Stimulated activated CD4-positive, alpha-beta T cell treated with anti-CD3 and anti-CD28 coated beads, Interleukin-12 subunit alpha, Interleukin-12 subunit beta, amount 100 ng/mL, for 48 hours (primary cell): ENCODE data around the gene SNCA.

Source experiments
- DNase-seq, 3 donors: peaks; one replicate each; pipeline ENCODE4 v3.0.0-alpha.2; 2020; ENCODE audit warnings: low read depth in 2 of 3, low spot score in 1 of 3

SNCA gene

DNA sequence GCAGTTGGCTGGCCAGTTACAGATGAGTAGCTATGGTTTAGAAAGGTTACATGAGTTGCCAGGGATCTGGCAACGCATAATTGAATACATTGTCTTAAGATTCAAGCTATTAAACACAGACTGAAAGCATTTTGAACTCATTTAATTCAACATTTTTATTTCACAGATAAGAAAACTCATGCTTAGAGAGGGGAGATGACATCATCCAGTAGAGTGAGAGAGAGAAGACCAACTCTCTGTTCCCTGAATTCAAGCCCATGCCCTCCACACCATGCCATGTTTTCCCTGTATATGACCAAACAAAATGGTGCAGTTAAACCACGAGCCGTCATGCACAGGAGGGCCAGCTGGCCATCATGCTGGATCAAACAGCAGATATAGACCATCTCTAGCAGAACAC lies 22.6 kb downstream of the SNCA start:
- DNase-seq: no peak

DNA sequence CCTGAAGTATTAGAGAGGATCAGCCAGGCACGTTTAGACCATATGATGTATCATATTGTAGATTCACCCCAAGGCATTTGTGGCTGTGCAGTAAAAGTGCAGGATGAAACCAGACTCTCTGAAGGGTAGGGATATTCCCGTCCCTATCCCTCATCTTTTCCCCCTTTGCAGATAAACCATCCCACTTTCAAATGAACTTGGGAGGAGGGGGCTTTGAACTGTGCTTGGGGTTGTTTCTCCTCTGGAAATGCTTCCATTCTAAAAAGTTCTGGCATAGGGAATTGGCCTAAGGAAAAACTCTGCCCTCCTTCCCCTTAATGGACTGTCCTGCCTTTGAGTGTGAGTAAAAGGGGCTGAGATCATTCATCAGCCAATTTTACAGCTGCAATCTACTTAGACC lies 23.8 kb downstream of the SNCA start:
- DNase-seq: no peak

DNA sequence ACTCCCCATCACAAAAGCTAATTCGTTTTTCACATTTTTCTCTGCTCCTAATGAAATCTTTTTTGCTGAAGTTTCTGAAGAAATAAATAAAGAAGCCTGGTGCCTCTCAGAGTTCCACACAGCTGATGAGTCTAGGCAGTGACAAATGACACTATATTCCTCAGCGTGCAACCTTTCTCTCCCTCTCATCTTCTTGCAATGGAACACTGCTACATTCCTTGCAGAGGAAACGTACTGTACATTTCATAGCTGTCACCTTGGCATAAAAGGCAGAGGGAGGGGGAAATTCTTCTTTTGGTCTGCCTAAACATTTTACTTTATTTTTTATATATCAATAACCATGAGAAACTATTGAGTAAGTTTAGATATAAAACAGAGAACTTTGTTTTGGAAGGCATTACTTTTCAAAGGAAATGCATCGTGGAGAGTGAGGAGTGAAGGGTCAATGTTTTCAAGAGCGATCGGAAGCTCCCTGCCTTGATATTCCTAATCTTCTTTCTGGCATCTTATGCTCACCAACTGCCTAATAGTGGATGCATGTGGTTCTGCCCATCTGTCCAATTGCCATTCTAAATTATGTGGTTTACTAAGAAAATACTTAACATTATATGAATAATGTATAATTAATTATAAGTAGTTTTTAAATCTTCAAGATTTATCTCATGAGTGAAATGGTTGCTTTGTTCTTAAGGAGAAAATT lies 29.4 kb downstream of the SNCA start:
- DNase-seq: no peak

DNA sequence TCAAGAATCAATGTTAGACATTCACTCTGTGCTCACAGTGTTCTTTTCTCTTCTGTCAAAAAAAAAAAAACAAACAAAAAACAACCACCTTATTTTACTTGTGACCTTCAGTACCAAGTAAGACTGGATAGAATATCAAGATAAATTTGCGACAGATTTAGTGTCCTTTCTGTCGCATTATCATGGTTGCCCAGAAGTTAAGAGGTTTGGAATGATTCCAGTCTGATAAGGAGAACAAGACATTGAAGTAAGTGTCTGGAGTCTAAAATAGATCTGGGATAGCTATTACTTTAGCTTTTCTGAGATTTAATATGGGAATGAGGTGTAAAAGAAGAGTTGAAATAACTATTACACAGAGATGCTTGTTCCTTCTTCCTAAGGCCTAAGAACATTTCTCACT lies 31.7 kb downstream of the SNCA start:
- DNase-seq: no peak

DNA sequence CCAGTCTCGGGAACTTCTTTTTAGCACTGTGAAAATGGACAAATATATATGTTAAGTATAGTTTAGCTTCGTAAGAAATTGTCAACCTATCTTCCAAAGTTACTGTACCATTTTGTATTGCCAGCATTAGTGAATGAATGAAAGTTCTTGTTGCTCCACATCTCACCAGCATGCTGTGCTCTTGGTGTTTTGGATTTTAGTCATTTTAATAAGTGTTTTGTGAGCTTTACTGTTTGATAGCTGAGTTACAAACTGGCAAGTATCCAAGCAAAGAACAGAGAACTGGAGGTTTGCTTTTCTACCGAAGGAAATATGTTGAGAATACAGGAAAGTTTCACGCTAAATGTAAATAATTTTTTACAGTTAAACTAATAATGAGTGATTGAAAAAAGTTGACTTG lies 33.0 kb downstream of the SNCA start:
- no peak for DNase-seq

DNA sequence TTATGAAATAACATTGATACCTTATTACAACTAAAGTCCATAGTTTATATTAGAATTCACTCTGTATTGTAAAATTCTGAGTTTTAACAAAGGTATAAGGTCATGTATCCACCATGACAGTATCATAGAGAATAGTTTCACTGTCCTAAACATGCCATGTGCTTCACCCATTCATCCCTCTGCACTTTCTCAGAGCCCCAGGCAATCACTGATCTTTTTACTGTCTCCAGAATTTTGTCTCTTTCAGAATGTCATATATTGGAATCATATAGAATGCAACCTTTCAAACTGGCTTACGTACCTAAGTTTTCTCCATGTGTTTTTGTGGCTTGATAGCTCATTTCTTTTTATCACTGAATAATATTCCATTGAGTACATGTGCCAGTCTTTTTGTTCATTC lies 33.9 kb downstream of the SNCA start:
- DNase-seq: no peak

DNA sequence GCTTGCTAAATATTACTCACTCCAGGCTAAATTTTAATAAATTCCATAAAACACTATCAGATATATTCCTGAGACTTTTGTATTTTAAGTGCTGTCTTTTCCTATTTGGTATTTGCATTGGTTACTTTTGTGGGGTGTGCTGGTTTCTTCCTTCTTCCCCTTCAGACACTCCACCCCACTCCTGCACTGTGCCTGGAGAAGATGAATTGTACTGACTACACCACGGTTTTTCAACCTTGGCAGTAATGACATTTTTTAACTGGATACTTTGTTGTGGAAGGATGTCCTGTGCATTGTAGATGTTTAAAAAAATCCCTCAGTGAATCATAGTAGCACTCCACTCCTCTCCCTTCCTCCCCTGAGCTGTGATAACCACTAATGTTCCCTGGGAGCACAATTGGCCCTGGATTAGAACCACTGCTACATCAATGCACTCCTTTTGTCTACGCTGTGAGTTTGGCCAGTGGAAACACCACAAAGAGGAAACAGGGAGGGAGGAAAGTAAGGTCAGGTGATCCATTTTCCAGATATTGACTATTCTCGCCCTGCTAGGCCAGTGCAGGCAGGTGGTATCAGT lies 36.3 kb downstream of the SNCA start:
- no peak for DNase-seq

DNA sequence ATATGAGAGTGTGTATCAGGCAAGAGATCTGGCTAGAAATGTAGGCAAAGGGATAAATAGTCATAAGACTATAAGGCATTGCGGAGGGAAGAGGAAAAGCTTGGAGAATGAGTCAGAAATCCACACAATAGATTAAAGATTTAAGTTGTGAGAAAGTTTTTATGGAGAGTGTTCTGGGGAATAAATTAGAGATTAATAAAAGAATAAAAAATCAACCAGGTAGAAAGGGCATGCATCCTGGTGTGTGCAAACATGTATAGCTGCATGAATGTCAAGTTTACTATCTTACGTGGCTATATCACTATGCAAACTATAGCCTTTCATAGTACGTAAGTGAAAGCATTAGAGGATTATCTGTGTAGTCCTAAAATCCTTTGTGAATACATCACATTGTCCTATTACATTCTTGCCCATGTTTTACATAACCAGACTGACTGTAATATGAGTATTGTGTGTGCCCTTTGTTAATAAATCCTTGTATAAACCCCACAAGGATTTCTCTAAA lies 36.9 kb downstream of the SNCA start:
- DNase-seq: no peak

DNA sequence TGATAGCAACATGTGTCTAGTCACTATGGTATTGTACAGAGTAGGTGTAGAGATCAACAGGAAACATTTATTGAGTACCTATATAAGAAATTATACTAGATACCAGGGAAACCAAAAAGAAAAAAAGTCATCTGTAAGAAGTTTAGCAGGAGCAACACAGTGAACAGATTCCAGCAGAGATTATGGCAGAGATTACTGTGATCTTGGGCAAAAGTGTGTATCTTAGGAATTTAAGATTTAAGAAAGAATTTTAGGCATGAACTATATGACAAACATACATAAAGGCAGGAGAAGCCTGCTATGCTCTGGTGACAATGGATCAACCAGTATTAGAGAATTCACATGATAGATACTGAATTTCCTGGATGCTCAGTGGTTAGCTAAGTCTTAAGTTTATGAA lies 37.9 kb downstream of the SNCA start:
- no peak for DNase-seq

DNA sequence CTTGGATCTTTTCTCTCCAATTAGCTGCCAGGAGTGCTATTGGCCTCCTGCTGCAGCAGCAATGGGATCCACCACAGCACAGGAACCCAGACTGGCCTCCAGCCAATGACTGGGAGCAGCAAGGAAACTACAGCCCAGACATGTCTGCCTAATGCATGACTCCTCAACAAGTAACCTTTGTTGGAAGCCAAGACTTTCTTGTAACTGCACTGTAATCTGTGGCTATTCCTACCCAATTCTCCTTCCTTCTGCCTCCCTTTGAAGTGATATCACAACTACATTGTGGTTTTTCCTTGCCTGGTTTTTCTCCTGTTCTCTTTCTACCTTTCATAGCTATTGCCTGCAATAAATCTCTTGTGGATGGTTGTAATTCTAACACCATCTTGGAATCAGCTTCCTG lies 39.8 kb downstream of the SNCA start:
- no peak for DNase-seq

DNA sequence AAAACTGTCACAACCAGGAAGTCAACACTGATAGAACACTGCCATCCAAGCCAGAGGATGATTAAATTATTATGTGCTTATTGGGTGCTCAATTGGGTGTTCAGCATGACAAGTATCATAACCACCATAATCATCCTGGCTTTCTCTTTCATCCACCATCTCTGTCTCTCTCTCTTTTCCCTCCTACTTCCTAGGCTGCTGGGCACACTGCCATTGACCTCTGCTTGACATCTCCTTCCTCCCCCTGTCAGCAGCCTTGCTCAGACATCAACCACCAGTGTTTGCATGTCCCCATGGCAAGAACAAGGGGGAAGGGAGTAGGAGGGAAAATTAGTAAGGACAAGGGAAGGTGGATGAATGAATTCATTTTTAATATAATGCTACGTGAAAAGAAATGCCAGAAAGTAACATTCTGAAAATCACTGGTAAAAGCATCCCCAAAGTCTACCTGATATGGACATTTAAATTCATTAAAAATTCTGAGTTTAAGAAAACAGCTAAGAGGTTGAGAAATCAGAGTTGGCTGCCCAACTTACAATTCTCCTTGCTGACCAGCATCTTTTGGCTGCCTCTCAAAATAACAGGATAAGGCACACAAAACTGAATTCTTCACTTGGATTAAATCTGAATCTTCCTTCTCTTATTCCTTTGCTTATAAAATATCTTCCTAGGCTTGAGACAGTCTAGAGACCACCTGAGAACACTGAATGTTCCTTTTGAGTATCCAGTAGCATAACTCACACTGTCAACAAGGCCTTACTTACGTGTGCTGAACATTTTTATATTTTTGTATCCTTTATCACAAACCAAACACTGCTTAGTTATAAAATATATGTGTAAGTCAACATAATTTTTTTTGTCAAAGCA lies 48.5 kb downstream of the SNCA start:
- DNase-seq: no peak

DNA sequence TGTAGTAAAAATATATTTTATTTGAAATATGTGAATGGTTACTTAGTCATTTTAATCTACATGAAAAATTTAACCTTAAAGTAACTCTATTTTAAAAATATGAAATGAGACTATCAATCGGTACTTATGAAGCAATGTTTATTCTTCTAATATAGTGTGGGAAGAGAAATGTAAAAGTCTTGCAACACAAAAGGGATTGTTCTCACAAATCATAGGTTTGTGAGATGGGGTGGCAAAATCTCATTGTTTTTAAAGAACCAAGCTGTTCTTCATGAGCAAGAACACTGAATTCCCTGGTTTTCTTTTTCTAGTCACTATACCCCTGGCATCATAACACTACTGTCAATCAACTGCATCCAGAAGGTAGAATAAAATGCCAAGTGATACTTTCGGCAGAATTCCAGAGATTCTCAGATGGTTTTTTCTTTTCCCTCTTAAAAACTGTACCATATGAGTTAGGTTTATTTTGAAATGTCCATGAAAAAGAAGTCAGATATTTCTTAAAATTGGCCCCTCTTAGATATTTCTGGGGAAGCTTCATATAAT lies 52.2 kb downstream of the SNCA start:
- DNase-seq: no peak

DNA sequence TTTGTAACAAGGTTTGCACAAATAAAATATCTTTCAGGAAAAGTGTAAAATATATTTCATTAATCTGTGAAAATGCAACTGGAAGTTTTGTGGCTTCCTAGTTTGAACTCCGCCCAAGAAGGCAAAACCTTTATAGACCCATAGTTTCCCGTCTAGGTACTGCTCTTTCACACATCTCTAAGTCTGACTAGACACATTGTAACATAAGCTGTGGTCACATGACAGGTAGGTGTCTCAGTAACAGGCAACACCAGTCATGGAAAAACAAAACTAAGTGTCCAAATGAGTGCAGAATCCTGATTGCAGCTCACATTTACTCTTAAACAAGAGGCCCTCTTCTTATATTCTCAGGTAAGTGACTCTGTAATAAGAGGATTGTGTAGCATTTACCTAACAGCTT lies 55.6 kb downstream of the SNCA start:
- DNase-seq: no peak

DNA sequence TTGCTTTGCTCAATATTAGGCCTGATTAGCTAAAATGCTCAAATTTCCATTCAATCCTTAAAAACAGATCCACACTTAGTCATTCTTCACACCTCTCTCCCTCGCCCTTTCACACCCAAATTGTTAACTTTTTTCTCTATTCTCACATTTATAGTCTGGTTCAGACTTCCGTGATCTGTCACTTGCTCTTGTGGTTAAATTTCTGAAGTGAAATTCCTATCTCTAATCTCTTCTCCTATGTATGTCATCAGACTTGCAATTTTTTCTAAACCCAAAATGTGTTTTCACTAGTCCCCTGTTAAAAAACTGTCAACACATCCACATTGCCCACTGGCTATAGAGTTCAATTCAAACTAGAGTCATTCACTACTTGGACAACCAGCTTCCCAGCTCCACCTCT lies 63.2 kb downstream of the SNCA start:
- no peak for DNase-seq

DNA sequence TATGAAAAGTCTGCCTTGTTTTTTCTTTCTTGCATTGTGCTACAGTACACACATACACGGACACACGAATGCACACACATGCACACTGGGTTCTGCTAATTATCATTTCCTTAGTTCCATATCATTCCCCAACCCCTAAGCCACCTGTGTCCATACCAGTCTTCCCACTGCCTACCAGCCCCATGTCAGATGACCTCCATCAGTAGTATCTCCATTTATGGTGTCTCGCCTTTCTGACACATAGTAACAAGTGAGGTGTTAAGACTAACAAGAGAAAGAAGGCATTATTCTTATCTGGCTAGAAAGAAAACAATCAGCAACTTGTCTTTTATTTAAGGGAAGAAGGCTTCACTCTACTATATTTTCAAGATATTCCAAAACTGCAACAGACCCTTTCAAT lies 67.1 kb downstream of the SNCA start:
- no peak for DNase-seq

DNA sequence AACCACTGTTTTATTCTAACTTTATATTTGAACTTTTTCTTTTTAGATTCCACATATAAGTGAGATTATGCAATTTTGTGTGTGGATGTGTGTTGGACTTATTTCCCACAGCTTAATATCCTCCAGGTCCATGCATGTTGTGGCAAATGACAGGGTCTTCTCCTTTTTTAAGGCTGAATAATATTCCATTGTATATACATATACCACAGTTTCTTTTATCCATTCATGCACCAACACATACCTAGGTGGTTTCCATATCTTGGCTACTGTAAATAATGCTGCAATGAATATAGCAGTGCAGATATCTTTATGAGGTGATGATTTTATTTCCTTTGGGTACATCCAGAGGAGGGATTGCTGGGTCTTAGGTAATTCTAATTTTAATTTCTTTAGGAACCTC lies 69.0 kb downstream of the SNCA start:
- no peak for DNase-seq

DNA sequence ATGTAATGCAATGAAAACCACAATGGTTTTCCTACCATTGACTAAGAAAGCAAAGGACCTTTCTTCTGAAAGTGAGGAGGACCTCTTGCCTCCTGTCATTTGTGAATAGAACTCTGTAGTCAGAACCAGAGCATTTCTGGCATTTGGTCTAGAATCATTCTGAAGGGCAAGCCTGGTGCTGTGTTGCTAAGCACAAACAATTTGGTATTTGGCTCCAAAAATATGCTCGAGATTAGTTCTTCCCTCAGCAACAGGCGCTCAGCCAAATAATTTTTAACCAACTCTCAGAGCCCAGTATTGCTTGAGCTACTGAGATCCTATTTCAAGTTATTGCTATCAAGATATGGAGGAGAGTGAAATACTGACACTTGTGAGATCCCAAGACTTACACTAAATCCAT lies 71.0 kb downstream of the SNCA start:
- no peak for DNase-seq

DNA sequence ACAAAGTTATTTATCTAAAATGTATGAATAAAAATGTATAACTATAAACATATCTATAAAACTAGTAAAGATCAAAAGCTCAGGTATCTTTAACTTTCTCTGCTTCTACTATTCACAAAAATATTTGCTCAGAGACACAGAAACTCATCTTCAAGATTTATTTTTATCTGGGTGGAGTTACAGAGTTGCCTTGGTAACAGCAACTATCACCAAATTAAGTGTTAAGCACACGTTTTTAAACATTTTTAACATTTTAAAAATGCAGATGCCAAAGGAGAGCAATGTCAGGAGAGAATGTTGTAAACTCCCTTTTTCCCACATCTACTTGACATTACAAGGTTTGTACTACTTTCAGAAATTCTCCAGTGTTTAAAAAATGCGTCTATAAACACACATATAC lies 71.4 kb downstream of the SNCA start:
- DNase-seq: no peak

DNA sequence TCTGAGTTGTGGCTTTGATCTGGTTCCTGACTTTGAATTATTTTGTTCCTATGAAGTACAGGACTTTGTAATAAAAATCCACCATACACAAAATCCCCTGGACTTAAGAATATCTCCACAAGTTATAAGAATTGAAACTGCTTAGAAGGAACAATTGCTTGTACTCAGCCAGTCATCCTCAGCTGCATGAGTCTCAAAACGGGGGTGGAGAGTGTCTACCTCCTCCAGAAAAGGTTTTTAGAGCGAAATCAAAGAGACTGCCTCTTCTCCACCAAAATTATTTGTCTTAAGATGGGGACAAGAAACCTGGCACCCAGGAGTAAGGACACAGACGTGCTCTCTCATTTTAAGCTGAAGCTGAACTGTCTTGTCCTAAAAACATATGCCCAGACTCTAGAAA lies 74.7 kb downstream of the SNCA start:
- no peak for DNase-seq

DNA sequence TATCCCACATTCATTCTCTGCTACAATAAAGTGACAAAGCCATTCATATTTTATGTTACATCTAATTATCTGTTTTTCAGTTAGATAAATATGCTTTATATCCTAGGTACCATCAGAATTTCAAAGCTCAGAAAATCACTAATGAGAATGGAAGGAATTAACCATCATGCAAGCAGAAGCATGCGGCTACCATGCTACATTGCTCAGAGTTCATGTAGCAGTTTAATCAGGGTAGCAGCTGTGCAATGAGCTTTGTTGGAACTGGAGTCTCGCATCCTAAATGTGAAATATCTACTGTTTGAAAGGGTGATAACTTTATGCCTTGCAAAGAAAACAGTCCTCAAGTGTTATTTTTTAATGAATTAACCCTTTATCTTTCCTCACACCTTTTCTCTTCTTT lies 77.5 kb downstream of the SNCA start:
- no peak for DNase-seq

DNA sequence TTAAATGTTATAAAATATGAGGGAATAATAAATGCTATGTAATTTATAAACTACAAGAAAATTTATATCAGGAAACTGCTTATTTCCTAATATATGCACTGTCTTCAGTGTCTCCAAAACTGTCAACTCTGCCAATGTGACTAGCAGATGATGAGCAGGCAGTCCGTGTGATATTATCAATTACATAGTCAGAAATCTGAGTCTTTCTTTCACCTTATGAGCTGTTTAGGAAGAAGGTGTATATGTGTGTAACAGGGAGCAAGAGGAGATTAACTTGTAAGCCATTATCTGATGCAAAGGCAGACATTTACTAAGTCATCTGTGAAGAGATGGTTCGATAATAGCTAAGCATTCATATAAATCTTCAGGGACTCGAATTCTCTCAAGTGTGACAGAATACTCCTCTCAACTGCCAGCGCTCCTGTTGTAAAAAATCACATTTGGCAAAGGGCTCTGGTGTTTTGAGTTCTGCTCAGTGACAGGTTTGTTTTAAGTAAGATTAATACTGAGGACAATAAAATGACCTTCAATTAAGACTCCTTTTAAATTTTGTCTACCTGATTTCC lies 79.7 kb downstream of the SNCA start:
- DNase-seq: no peak

DNA sequence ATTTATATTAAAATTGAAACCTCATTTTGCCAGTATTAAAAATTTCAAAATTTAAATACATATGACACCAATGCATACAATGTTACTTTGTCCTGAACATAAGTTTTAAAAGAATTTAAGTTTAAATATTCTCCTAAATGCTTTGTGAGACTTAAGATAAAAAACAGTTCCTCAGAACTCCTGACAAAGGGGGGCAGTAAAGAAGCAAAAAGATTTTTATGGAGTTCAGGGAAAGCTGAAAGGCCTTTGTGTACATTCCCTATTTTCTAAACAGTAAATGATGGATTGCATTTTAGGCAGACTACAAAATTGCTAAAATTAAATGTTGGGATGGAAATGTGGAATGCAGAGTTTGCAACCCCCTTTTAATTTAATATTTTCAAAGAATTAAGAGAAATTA lies 81.7 kb downstream of the SNCA start:
- no peak for DNase-seq
